ENCODE data around the gene SLC37A4. TPM values are rescaled to one million over a fixed set of nuclear protein-coding genes. Genes with fewer than 3 reads are reported as not detected.

The SLC37A4 gene
- polyA plus RNA-seq, 1 donor (not counting 4 experiments of a cell fraction or from before 2014, with no cell fraction given), result 20.2 TPM

- dilution Hi-C loops (cut with MboI; ENCODE audit: extremely low pct_ligation_motif_present, low sequenced_read_pairs), result no loop called here
- Histone ChIP-seq H3K36me3 (ENCODE audit: control insufficient read depth in 2 of 2, extremely low read depth in 1 of 2, insufficient read depth in 2 of 2, low read length in 2 of 2) (peaks cover 64 to 76% of the 10 kb centered on the region in 2 experiments), H3K9me3 (ENCODE audit: control insufficient read depth, low read depth, low read length) (no peaks in the 10 kb centered on the region), H3K9ac (ENCODE audit: control insufficient read depth, extremely low read depth, insufficient read depth, low read length) (no peak overlapping the region), H3K4me2 (ENCODE audit: control insufficient read depth, extremely low read depth, insufficient read depth, low read depth, low read length) (no peak overlapping the region), H4K20me1 (ENCODE audit: control insufficient read depth, extremely low read depth, insufficient read depth, low read length) (peaks cover 4% of the 10 kb centered on the region), H3K9me1 (ENCODE audit: control insufficient read depth, extremely low read depth, insufficient read depth, low read length) (no peaks in the 10 kb centered on the region), H3K27ac (ENCODE audit: control insufficient read depth, insufficient read depth, low read length) (no peak overlapping the region), H3K79me2 (ENCODE audit: control insufficient read depth, insufficient read depth, low read length) (peaks cover 36% of the 10 kb centered on the region), H2AFZ (ENCODE audit: control insufficient read depth, low read length) (no peak overlapping the region), H3K27me3 (ENCODE audit: control insufficient read depth, extremely low read depth, insufficient read depth, low read length) (no peaks in the 10 kb centered on the region), H3K4me3 (ENCODE audit: control insufficient read depth in 2 of 3, extremely low read depth in 1 of 3, insufficient read depth in 2 of 3, low read depth in 1 of 3, low read length in 3 of 3) (no peak overlapping the region), H3K4me1 (ENCODE audit: control insufficient read depth, extremely low read depth, insufficient read depth, low read length) (peaks cover 10% of the 10 kb centered on the region)
- TF ChIP-seq EZH2 (IDR thresholded peaks at IDR 0.05; ENCODE audit: low read length), result no peak
- no peak for TF ChIP-seq CTCF (optimal IDR thresholded peaks at IDR 0.05 in 1 of 3, IDR thresholded peaks at IDR 0.05 in 1 of 3, conservative IDR thresholded peaks at IDR 0.05 in 1 of 3; ENCODE audit: extremely low read depth in 1 of 3, insufficient read depth in 2 of 3, low read length in 3 of 3)
- FAIRE-seq, result no peak
- DNase-seq (ENCODE audit: low read depth, low spot score), result no peak
These were observed 21.6 kb upstream of the SLC37A4 start for GRCh38 chr11:119052163-119052814.

GRCh38 chr11:119051440-119052162 lies 20.9 kb upstream of the SLC37A4 start:
- Histone ChIP-seq H3K9me3 (ENCODE audit: control insufficient read depth, low read depth, low read length) (no peaks in the 10 kb centered on the region), H3K9ac (ENCODE audit: control insufficient read depth, extremely low read depth, insufficient read depth, low read length) (no peak overlapping the region), H3K27ac (ENCODE audit: control insufficient read depth, insufficient read depth, low read length) (no peak overlapping the region), H3K4me3 (ENCODE audit: control insufficient read depth in 2 of 3, extremely low read depth in 1 of 3, insufficient read depth in 2 of 3, low read depth in 1 of 3, low read length in 3 of 3) (no peak overlapping the region), H3K36me3 (ENCODE audit: control insufficient read depth in 2 of 2, extremely low read depth in 1 of 2, insufficient read depth in 2 of 2, low read length in 2 of 2) (peaks cover 68 to 76% of the 10 kb centered on the region in 2 experiments), H3K4me2 (ENCODE audit: control insufficient read depth, extremely low read depth, insufficient read depth, low read depth, low read length) (no peak overlapping the region), H3K9me1 (ENCODE audit: control insufficient read depth, extremely low read depth, insufficient read depth, low read length) (no peaks in the 10 kb centered on the region), H4K20me1 (ENCODE audit: control insufficient read depth, extremely low read depth, insufficient read depth, low read length) (peaks cover 4% of the 10 kb centered on the region), H3K79me2 (ENCODE audit: control insufficient read depth, insufficient read depth, low read length) (peaks cover 34% of the 10 kb centered on the region), H3K27me3 (ENCODE audit: control insufficient read depth, extremely low read depth, insufficient read depth, low read length) (no peaks in the 10 kb centered on the region), H3K4me1 (ENCODE audit: control insufficient read depth, extremely low read depth, insufficient read depth, low read length) (peaks cover 10% of the 10 kb centered on the region), H2AFZ (ENCODE audit: control insufficient read depth, low read length) (no peak overlapping the region)
- FAIRE-seq (no peak), DNase-seq (ENCODE audit: low read depth, low spot score) (no peak)
- dilution Hi-C loops (cut with MboI; ENCODE audit: extremely low pct_ligation_motif_present, low sequenced_read_pairs), result no loop called here
- no peak for TF ChIP-seq EZH2 (IDR thresholded peaks at IDR 0.05; ENCODE audit: low read length)
- TF ChIP-seq CTCF (optimal IDR thresholded peaks at IDR 0.05 in 1 of 3, IDR thresholded peaks at IDR 0.05 in 1 of 3, conservative IDR thresholded peaks at IDR 0.05 in 1 of 3; ENCODE audit: extremely low read depth in 1 of 3, insufficient read depth in 2 of 3, low read length in 3 of 3), result no peak
